HG02938 (cell line): ENCODE results near the gene TNRC6C.
"Not testable (repeated sequence)": the region's sequence is repeated elsewhere in the genome, so short reads cannot be mapped to it uniquely, and the experiment has no call there.

Experiments used
- ATAC-seq: cut with Tn5 transposase; IDR thresholded peaks from one replicate; pipeline ENCODE4 v1.9.1; 2021; ENCODE audit warnings: mild to moderate bottlenecking, moderate library complexity; ENCODE audit not compliant: unreplicated experiment

The TNRC6C gene

GRCh38 chr17:78041386-78042179 is 83.1 kb downstream of the TNRC6C start:
- no peak for ATAC-seq

DNA sequence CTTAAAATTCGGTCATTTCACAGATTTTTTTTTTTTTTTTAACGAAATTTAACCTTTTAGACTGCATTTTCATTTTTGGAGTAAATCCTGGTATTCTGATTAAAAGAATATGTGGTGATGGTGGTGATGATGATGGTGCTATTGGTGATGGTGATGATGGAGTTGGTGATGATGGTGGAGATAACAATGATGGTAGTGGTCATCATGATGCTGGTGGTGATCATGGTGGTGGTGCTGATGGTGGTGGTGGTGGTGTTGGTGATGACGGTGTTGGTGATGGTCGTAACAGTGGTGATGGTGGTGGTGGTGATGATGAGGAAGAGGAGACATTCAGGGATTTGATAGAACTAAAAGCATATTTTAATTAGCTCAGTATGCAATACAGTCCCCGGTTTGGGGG is 84.0 kb downstream of the TNRC6C start:
- no peak for ATAC-seq

DNA sequence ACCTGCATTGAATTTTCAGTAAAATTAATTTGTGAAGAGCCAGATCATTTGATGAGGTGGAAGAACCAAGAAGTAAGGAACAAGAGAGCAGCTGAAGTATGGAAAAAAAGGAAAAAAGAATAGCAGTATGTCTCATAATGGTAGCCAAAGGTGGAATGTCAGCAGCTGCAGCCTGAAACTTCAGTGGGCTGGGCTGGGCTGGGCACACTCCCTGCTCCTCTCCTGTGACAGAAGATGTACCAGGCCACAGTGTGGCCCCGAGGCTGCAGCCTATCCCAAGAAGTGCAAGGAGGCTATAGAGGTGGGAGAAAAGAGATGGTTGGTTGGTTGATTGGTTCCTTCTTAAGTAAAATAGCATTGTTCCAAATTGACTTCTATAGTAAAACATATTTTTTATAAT is 84.5 kb downstream of the TNRC6C start:
- ATAC-seq: no peak

DNA sequence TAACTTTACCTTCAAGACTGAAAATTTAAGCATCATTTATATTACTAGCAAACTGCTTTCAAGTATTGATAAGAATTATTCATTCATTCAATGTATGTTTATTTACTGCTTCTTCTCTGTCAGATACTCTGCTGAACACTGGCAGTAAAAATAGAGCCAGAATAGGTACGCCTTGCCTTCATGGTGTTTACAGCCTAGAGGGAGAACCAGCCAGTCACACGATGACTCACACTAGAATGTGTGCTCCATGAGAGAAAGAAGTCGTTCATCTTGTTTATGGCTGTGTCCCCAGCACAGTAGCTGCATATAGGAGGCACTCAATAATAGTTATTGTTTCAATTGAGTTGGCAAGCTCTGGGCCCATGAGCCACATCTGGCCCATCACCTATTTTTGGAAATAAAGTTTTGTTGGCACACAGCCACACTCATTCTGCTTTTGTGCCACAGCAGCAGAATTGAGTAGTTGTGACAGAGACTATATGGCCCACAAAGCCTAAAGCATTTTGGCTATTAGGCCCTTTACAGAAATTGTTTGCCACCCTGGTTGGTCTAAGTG is 85.9 kb downstream of the TNRC6C start:
- ATAC-seq: no peak

- no peak for ATAC-seq
Observed at GRCh38 chr17:78045316-78045715, 86.8 kb downstream of the TNRC6C start.

GRCh38 chr17:78046923-78047322 is 88.4 kb downstream of the TNRC6C start:
- no peak for ATAC-seq

DNA sequence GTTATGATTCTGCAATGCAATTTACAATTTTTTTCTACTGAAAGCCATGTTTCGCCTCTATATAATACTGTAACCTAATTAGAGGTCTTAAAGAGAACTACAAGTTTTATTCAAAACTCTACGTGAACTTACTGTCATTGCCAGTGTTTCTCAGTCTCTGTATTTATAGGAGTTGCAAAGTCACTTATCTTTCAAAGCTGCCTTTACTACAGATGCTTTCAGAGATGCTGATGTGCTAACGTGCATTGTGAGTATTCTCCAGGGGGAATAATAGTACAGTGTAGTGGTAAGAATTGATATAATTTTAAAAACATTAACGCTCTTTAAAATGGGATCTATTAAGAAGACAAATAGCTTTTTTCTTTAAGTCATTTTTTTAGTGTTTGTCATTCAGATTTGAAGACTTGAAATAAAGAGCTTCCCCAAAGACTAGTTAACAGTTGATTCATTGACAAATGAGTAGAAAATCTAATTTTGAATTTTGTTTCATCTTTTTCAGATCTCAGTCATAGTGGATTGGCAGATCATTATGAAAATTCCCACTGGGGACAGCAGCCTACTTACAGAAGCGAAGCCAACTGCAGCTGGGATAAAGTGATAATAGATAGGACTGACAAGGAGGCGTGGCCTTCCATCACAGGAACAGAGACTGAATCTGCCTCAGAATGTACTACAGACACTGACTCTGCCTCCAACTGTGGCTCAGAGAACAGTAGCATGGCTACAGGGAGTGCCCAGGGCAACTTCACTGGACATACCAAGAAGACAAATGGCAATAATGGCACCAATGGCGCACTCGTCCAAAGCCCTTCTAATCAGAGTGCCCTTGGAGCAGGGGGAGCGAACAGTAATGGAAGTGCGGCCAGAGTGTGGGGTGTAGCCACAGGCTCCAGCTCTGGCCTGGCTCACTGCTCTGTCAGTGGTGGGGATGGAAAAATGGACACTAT is 90.1 kb downstream of the TNRC6C start:
- ATAC-seq: no peak

DNA sequence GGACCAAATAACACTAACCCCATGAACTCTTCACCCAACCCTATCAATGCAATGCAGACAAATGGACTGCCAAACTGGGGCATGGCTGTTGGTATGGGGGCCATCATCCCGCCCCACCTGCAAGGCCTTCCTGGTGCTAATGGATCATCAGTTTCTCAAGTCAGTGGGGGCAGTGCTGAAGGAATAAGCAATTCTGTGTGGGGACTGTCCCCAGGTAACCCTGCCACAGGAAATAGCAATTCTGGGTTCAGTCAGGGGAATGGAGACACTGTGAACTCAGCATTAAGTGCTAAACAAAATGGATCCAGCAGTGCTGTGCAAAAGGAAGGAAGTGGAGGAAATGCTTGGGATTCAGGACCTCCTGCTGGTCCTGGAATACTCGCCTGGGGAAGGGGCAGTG is 91.1 kb downstream of the TNRC6C start:
- ATAC-seq: no peak

GRCh38 chr17:78051186-78051972 is 92.9 kb downstream of the TNRC6C start:
- no peak for ATAC-seq

- no peak for ATAC-seq
Observed at GRCh38 chr17:78053777-78054468, 95.4 kb downstream of the TNRC6C start.

DNA sequence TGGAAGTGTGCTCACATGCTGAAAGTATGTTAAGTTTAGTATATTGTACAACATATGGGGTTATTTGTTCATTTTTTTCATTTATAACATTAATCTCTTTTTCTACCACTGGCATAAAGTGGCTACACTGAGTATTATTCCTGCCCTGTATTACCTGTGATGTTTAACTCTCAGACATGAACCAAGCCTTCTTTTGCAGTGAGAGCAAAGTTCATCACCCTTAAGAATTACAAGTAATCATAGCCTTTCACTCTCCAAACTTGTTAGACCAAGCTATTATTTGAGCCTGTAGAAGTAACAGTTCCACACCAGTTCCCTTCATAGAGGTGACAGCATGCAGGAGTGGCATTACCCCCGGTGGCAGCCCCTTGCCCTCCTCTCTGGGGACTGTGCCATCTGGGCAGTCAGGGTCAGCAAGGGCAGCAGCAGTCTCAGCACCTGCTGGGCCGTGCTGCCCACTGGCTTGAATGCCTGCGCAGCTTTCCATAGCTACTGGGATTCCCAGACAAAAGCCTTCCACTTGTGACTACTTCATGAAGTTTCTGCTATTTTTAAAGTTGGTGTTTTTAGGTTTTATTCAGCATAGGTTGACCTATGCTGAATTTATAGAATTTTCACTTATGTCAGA is 98.7 kb downstream of the TNRC6C start:
- no peak for ATAC-seq

DNA sequence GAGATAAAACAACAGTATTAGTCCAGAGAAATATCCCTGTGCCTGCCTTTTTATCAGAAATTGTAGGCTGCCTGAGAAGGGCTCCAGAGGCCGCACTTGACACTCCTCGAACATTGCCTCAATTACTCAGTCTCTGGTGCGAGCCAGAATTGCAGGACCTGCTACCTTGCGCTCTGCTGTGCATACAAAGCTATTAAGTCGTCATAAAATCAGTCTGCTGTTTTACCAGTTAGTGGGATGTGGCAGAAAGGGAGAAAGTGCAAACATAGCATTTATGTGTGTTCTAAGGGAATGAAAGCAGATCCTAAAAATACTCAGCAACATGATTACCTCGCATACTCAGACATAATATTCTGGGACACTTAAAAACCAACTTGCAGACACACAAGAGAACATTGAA is 99.5 kb downstream of the TNRC6C start:
- ATAC-seq: no peak

DNA sequence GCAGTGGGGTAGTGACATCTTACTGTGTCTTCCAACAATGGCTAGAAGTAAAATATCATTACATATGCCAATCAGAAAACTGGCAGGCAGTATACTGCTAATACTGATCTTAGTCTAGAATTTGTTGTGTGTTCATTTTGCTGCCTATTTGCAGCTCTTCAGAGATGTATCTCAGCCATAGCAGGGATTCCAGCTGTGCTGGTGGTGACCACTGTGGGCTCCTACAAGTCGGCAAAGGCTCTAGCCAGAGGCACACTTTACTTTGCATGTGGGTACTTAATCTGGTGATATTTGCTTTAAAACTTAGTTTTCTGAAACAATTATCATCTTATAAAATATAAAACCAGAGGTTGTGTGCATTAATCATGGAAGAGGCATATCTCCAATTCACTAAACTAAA is 100.1 kb downstream of the TNRC6C start:
- no peak for ATAC-seq

- no peak for ATAC-seq
Observed at GRCh38 chr17:78062596-78062995, 104.1 kb downstream of the TNRC6C start.

GRCh38 chr17:78063489-78063888 is 105.0 kb downstream of the TNRC6C start:
- ATAC-seq: no peak

DNA sequence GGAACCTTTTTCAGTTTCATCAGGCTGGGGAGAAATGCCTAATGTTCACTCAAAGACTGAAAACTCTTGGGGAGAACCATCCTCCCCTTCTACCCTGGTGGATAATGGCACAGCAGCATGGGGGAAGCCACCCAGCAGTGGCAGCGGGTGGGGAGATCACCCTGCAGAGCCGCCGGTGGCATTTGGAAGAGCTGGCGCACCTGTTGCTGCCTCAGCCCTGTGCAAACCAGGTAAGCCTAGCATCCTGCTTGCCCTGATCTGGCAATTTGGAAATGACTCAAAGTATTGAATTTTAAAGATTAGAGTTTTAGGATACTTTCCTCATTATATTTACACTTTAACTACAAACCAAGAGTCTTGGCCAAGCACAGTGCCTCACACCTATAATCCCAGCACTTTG is 106.2 kb downstream of the TNRC6C start:
- ATAC-seq: no peak

DNA sequence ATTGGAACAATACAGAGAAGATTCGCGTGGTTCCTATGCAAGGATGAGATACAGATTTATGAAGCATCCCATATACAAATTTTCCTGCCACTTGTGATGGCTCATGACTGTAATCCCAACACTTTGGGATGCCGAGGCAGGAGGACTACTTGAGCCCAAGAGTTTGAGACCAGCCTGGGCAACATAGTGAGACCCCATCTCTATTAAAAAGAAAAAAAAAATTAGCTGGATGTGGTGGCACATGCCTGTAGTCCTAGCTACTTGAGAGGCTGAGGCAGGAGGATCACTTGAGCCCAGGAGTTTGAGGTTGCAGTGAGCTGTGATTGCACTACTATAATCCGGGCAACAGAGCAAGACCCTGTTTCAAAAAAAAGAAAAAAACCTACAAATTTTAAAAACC is 108.5 kb downstream of the TNRC6C start:
- ATAC-seq: not testable (repeated sequence)

DNA sequence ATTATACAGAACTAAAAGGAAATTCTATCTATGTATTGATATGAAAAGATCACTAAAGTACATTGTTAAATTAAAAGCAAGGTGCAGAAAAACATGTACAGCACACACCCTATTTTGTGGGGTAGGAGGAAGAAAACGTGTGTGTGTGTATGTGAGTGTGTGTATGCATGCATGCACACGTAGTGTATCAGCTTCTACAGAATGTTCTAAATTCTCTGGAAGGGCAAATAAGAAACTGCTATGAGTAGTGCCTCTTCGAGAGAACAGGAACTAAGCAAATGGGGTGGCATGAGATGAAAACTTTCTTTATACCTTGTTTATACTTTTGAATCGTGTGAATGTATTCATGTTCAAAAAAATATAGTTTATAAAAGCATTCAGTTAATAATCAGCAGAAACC is 111.2 kb downstream of the TNRC6C start:
- ATAC-seq: no peak

- ATAC-seq: no peak
Observed at GRCh38 chr17:78072961-78073360, 114.5 kb downstream of the TNRC6C start.

GRCh38 chr17:78075011-78075410 is 116.5 kb downstream of the TNRC6C start:
- no peak for ATAC-seq
